Measurements from ENCODE around the gene DLL4. TPM values are rescaled to one million over a fixed set of nuclear protein-coding genes. Genes with fewer than 3 reads are reported as not detected.

DLL4 gene
- total and polyA plus RNA-seq, 11 donors, result 4.7 to 20.8 (median 11.1) TPM

DNA sequence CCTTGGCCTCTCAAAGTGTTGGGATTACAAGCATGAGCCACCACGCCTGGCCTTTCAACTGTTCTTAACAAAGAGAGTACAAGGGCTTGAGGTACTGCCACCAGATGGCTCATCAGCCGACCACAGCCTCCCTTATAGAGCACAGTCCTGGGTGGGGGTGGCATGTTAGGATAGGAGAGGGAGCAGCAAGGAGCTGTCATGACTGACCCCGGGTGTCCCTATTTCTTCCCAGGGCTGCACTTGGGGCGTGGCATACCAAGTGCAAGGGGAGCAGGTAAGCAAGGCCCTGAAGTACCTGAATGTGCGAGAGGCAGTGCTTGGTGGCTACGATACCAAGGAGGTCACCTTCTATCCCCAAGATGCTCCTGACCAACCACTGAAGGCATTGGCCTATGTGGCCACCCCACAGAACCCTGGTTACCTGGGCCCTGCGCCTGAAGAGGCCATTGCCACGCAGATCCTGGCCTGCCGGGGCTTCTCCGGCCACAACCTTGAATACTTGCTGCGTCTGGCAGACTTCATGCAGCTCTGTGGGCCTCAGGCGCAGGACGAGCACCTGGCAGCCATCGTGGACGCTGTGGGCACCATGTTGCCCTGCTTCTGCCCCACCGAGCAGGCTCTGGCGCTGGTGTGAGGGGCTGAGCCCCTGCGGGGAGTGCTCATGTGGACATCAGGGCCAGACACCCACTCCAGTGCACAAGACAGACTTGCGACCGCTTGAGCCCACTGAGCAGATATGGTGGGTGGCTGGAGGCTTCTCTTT, 26.2 kb downstream of the DLL4 start:
- peak overlapping the region in 10 of 12 donors; percentile 51 to 90 (median 77) for H3K27ac ChIP-seq
- intact Hi-C loops (cut with DNase I), result no loop called here
- H3K4me3 ChIP-seq, result no peak overlapping the region
- H3K27me3 ChIP-seq, result no peaks in the 10 kb centered on the region
- no peak for TF ChIP-seq CTCF (IDR thresholded peaks at IDR 0.05)
- no peaks in the 10 kb centered on the region for H3K36me3 ChIP-seq
- 86 to 92% (median 89%) methylated on average over 13 to 20 of the region's 20 CpGs for WGBS, 4 donors
- no peak for ATAC-seq
- H3K9me3 ChIP-seq, result no peaks in the 10 kb centered on the region
- peak in 2 of 5 donors; percentile 22 to 56 for DNase-seq
- peaks cover 0 to 41% (median 19%) of the 10 kb centered on the region in 12 donors for H3K4me1 ChIP-seq

GRCh38 chr15:40955930-40956540, 26.9 kb downstream of the DLL4 start:
- peak in 3 of 4 donors; percentile 3 to 27 (median 27) for ATAC-seq
- Histone ChIP-seq H3K4me3 (no peak overlapping the region), H3K4me1 (peaks cover 0 to 45% (median 19%) of the 10 kb centered on the region in 12 donors), H3K36me3 (no peaks in the 10 kb centered on the region), H3K9me3 (no peaks in the 10 kb centered on the region), H3K27ac (peak overlapping the region in 11 of 12 donors; percentile 42 to 90 (median 77)), H3K27me3 (no peaks in the 10 kb centered on the region)
- intact Hi-C loops (cut with DNase I), result no loop called here
- TF ChIP-seq CTCF (IDR thresholded peaks at IDR 0.05) (no peak), POLR2A (IDR thresholded peaks at IDR 0.05) (no peak)
- 55 to 80% (median 59%) methylated on average over 2 to 3 of the region's 3 CpGs for WGBS, 4 donors
- DNase-seq, result peak in 2 of 5 donors; percentile 40 to 43

GRCh38 chr15:40956541-40956982, 27.4 kb downstream of the DLL4 start:
- Histone ChIP-seq H3K9me3 (no peaks in the 10 kb centered on the region), H3K4me3 (no peak overlapping the region), H3K36me3 (no peaks in the 10 kb centered on the region), H3K4me1 (peaks cover 0 to 45% (median 19%) of the 10 kb centered on the region in 12 donors), H3K27me3 (no peaks in the 10 kb centered on the region), H3K27ac (peak overlapping the region in 11 of 12 donors; percentile 42 to 90 (median 77))
- intact Hi-C loops (cut with DNase I), result no loop called here
- peak; percentile 35 to 79 (median 70) for ATAC-seq
- peak in 3 of 5 donors; percentile 38 to 54 (median 51) for DNase-seq
- 68 to 75% (median 69%) methylated on average over 2 to 3 of the region's 3 CpGs for WGBS, 4 donors
- TF ChIP-seq POLR2A (IDR thresholded peaks at IDR 0.05), result no peak
- TF ChIP-seq CTCF (IDR thresholded peaks at IDR 0.05), result no peak

DNA sequence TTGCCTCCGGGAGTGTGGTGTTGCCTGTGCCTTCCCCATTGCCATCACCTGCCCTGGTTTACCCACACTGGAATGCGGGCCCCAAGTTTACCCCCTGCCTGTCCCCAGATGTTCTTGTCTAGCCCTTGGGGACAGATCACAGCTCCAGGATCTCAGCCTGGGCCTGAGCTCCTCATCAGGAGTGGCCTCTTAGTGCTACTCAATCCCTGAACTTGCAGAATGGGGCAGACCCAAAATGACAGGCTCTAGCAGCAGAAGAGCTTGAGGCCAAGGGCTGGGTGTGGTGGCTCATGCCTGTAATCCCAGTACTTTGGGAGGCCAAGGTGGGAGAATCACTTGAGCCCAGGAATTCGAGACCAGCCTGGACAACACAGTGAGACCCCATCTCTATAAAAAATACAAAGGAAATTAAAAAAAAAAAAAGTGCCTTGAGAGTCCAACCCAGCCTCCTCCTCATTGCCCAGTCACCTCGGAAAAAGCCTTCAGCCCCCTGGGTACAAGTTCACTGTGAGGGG, 28.0 kb downstream of the DLL4 start:
- Histone ChIP-seq H3K4me1 (peaks cover 0 to 45% (median 19%) of the 10 kb centered on the region in 12 donors), H3K9me3 (no peaks in the 10 kb centered on the region), H3K27ac (peak overlapping the region in 11 of 12 donors; percentile 17 to 90 (median 77)), H3K4me3 (no peak overlapping the region), H3K27me3 (no peaks in the 10 kb centered on the region), H3K36me3 (no peaks in the 10 kb centered on the region)
- intact Hi-C loops (cut with DNase I), result no loop called here
- DNase-seq, result peak in 1 of 5 donors; percentile 11
- ATAC-seq, result no peak
- no peak for TF ChIP-seq POLR2A (IDR thresholded peaks at IDR 0.05)
- WGBS, 4 donors, result 74 to 93% (median 85%) methylated on average over 2 to 4 of the region's 4 CpGs

All from heart left ventricle (tissue), 16 donors.